K562 (cell line): ENCODE results near the gene CMIP. TPM values are rescaled to one million over a fixed set of nuclear protein-coding genes. Genes with fewer than 3 reads are reported as not detected.

Experiments used
- BRCA1 ChIP-seq, 2 experiments: fragments of 450-650 bp in 1 of 2; sonication (generic) in 1 of 2; formaldehyde crosslinking in 1 of 2; IDR thresholded peaks; 2 replicates each; pipeline versions ENCODE4 v1.5.0 to v1.6.1; 2017 to 2020; ENCODE audit warnings: mild to moderate bottlenecking in 1 of 2, missing genetic modification reagents in 1 of 2
- CBFA2T2 ChIP-seq: fragments of 450-650 bp; conservative IDR thresholded peaks from 2 replicates; pipeline ENCODE4 v1.6.1; 2017; ENCODE audit warnings: mild to moderate bottlenecking
- JUND ChIP-seq, 2 experiments: IDR thresholded peaks; 2 replicates in 1 of 2; 3 replicates in 1 of 2; pipeline ENCODE4 v1.6.1; 2011; ENCODE audit warnings: borderline replicate concordance in 2 of 2, low read depth in 2 of 2, low read length in 2 of 2, improper control_type of control experiment in 1 of 2, missing biosample characterization in 1 of 2, missing genetic modification characterization in 1 of 2, missing genetic modification reagents in 1 of 2
- MBD2 ChIP-seq: sonication (generic); IDR thresholded peaks from 2 replicates; pipeline ENCODE4 v1.6.1; 2016; ENCODE audit warnings: low read depth, borderline replicate concordance
- MTA2 ChIP-seq: fragments of 450-650 bp; IDR thresholded peaks from 2 replicates; pipeline ENCODE4 v1.6.1; 2016; ENCODE audit warnings: low read depth
- MXI1 ChIP-seq: IDR thresholded peaks from 2 replicates; pipeline ENCODE4 v1.6.1; 2011; ENCODE audit warnings: low read depth, mild to moderate bottlenecking, improper control_type of control experiment, low read length
- REST ChIP-seq, 2 experiments: fragments of 450-650 bp; formaldehyde crosslinking in 1 of 2; IDR thresholded peaks; 2 replicates each; pipeline versions ENCODE4 v1.4.0 to v1.6.1; 2014 to 2020; ENCODE audit warnings: mild to moderate bottlenecking in 2 of 2, borderline replicate concordance in 1 of 2, low read depth in 1 of 2
- RNF219 ChIP-seq: fragments of 250-450 bp; sonication (Bioruptor Pico); IDR thresholded peaks from 2 replicates; pipeline ENCODE4 v1.5.0; 2022; ENCODE audit warnings: mild to moderate bottlenecking
- SMARCE1 ChIP-seq: fragments of 450-650 bp; IDR thresholded peaks from 2 replicates; pipeline ENCODE4 v1.7.1; 2016; ENCODE audit warnings: mild to moderate bottlenecking
- SP2 ChIP-seq: IDR thresholded peaks from 2 replicates; pipeline ENCODE4 v1.6.1; 2011; ENCODE audit warnings: mild to moderate bottlenecking, low read depth, low read length, moderate library complexity; ENCODE audit not compliant: poor library complexity, severe bottlenecking; ENCODE audit errors: extremely low read depth
- TEAD1 ChIP-seq, 2 experiments: fragments of 450-650 bp in 1 of 2; sonication (generic) in 1 of 2; formaldehyde crosslinking; IDR thresholded peaks; 2 replicates each; pipeline versions ENCODE4 v1.4.0 to v1.8.0; 2020 to 2022; ENCODE audit warnings: mild to moderate bottlenecking in 2 of 2, missing genetic modification reagents in 1 of 2
- ZNF347 ChIP-seq: fragments of 450-650 bp; formaldehyde crosslinking; IDR thresholded peaks from 2 replicates; pipeline ENCODE4 v1.4.0; 2020; ENCODE audit warnings: low read depth, mild to moderate bottlenecking, moderate library complexity
- polyA plus RNA-seq, 8 experiments: library from polyadenylated mRNA; depleted of rRNA in 4 of 8; stranded (reverse) in 5 of 8; unstranded in 3 of 8; fragments of >200 nt; fragmentation: Nextera tagmentation in 2 of 8; fragmentation: Illumina TruSeq in 1 of 8; extraction: Ambion mirVana in 2 of 8; extraction: Trizol in 1 of 8; gene quantifications; 2 replicates each; pipeline versions ENCODE4 v1.2.1 to v1.2.3, GENCODE V29; 2011 to 2014; ENCODE audit warnings: inconsistent platforms in 1 of 8, missing spikeins in 1 of 8
- total RNA-seq, 7 experiments: library from RNA; depleted of rRNA in 6 of 7; stranded (reverse); fragments of >200 nt in 6 of 7; fragmentation: Illumina TruSeq in 2 of 7; extraction: Trizol in 2 of 7; gene quantifications; 2 replicates each; pipeline versions ENCODE4 v1.2.1 to v1.2.3, GENCODE V29; 2011 to 2021; ENCODE audit warnings: low replicate concordance in 1 of 7

The CMIP gene
- total and polyA plus RNA-seq, 9 of the 15 experiments (the other 6 are each of a cell fraction or from before 2014, with no cell fraction given): 0.94 to 82.5 (median 10.3) TPM

GRCh38 chr16:81451753-81452680, 7.4 kb downstream of the CMIP start (continued):
- no peak; the same call in 1 of the 2 replicates for TF ChIP-seq REST (IDR thresholded peaks at IDR 0.05; ENCODE audit: borderline replicate concordance)
- no peak for TF ChIP-seq REST (CRISPR knock-in tag; IDR thresholded peaks at IDR 0.05; ENCODE audit: low read depth)
- peak; percentile 75; the same call in 1 of the 2 replicates for TF ChIP-seq SMARCE1
- TF ChIP-seq BRCA1 (IDR thresholded peaks at IDR 0.05): no peak
- TF ChIP-seq BRCA1 (CRISPR knock-in tag; IDR thresholded peaks at IDR 0.05): no peak
- peak; percentile 25; the same call in 1 of the 2 replicates for TF ChIP-seq MBD2
- no peak for TF ChIP-seq MXI1
- peak; percentile 37 for TF ChIP-seq JUND (IDR thresholded peaks at IDR 0.05; ENCODE audit: borderline replicate concordance, low read depth, low read length)
- TF ChIP-seq JUND (tag; IDR thresholded peaks at IDR 0.05; ENCODE audit: borderline replicate concordance, low read depth, low read length): peak; percentile 56; the same call in 1 of the 3 replicates
- TF ChIP-seq MTA2: no peak
- TF ChIP-seq SP2: no peak
- TF ChIP-seq ZNF347 (CRISPR knock-in tag): no peak
- TF ChIP-seq TEAD1 (CRISPR knock-in tag; IDR thresholded peaks at IDR 0.05): no peak; a peak in 1 of 4 replicates
- no peak for TF ChIP-seq RNF219 (CRISPR knock-in tag)
- TF ChIP-seq CBFA2T2: no peak; the same call in 1 of the 2 replicates
